Hippocampal formation (tissue), 2 donors: ENCODE measurements around the gene JAK2.
"Not testable (repeated sequence)": the region's sequence is repeated elsewhere in the genome, so short reads cannot be mapped to it uniquely, and the experiment has no call there.

Experiments used
- DNase-seq, 2 donors: peaks; one replicate each; lab custom pipeline; 2025; lab: John Stamatoyannopoulos, UW

The JAK2 gene

DNA sequence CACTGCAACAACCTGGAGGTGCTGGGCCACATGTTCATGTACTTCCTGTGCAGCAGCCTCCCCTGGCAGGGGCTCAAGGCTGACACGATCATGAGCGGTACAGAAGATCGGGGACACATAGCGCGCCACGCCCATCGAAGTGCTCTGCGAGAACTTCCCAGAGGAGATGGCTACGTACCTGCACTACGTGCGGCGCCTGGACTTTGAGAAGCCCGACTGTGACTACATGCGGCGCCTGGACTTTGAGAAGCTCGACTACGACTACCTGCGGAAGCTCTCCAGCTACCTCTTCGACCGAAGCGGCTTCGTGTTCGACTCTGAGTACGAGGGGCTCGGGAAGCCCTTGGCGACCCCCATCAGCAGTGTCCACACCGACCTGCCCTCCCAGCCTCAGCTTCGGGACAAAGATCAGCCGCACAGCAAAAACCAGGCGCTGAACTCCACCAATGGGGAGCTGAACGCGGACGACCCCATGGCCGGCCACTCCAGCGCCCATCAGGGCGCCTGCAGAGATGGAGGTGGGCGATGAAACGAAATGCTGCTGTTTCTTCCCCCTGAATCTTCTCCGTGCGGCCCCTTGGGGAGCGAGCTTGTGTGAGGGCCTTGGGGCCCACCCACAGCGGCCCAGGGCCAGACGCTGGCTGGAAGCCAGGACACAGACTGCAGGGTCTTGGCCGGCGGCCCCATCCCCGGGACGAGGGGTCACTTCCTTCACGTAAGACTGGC, 56.5 kb downstream of the JAK2 start:
- no peak for DNase-seq

DNA sequence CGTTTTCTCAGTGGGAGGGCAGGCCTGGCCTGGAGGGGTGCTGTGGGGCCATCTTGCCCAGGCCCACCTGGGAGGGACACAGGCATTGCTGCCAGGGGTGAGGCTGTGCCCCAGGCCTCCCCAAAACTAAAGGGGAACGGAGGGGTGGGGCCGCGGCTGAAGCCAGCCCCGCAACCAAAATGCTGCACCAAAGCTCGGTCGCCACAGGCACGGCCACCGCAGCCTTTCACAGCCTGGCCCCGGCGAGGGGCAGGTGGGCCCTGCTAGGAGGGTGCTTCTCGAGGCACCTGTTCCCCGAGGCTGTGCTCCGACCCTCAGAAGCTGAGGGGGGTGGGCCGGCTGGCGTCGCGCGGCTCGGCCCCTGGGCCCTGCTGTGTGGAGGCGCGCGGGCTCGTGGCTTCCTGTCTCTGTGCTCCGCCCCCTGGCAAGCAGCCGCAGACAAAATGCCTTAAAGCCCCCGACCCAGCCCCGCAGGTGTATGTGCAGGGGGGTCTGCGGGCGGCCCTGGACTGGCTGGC, 57.6 kb downstream of the JAK2 start:
- no peak for DNase-seq

DNA sequence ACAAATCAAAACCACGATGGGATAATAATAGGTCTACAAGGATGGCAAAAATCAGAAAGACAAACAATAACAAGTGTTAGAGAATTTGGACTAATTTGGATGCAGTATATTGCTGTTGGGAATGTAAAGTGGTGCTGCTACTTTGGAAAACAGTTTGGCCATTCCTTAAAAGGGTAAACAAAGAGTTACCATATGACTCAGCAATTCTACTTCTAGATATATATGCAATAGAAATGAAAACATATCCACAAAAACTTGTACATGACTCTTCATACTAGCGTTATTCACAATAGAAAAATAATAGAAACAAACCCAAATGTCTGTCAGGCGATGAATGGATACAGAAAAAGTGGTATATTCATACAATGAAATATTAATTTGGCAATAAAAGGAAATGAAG, 58.3 kb downstream of the JAK2 start:
- no peak for DNase-seq

DNA sequence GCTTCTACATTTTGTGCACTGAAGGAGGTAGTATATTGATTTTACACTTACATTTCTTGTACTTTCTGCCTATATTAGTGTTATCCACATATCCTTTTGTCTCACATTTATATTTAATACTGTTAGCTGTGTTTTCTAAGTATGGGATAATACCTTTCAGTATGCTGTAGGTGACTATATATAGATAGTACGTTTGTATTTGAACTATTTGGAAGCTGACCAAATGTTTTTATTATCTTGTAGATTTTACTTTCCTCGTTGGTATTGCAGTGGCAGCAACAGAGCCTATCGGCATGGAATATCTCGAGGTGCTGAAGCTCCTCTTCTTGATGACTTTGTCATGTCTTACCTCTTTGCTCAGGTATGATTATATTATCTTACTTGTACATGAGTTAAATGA, 59.1 kb downstream of the JAK2 start:
- no peak for DNase-seq

DNA sequence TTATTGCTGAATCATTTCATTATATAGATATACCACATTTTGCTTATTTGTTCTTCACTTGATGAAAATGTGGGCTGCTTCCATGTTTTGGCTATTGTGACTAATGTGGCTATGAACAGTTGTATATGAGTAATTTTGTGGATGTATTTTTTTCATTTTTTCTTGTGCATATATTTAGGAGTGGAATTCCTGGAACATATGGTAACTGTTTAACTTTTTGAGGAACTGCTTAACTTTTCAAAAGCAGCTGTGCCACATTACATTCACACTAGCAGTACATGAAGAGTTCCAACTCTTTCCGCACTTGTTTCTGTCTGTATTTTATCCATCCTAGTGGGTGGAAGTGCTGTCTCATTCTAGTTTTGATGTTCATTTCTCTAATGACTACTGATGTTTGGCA, 67.8 kb downstream of the JAK2 start:
- no peak for DNase-seq

DNA sequence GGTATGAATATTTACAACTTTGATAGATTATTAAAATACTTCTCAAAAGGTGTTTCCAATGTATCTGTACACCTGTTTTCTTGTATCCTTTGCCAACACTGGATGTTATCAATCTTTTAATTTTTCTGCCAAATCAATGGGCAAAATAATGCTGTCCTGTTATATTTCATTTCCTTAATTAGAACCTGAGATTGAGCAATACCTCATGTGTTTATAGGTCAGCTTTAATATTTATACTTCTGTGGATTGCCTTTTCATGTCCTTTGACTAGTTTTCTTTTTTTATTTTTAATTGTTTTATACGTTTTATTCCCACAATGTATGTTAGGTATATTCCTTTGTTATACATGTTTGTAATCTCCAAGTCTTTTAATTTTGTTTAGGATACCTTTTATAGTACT, 77.6 kb downstream of the JAK2 start:
- DNase-seq = no peak

DNA sequence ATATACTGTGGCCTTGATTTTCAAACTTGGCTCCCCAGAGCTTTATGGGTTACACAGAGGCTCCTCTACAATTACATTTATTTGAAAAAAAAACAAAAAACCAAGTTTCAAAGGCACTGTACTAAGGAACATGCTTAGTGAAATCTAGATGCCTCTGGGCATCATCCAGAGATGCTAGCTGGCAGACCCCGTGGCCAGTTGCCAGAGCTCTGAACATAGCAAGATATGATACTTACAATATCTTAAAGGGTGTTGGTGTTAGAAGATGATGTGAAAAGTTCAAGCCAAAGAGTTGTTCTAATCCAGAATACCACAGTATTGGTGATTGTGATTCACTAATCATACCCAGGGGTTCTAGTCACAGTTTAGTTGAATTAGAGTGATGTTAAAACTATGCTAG, 87.8 kb downstream of the JAK2 start:
- DNase-seq = no peak

DNA sequence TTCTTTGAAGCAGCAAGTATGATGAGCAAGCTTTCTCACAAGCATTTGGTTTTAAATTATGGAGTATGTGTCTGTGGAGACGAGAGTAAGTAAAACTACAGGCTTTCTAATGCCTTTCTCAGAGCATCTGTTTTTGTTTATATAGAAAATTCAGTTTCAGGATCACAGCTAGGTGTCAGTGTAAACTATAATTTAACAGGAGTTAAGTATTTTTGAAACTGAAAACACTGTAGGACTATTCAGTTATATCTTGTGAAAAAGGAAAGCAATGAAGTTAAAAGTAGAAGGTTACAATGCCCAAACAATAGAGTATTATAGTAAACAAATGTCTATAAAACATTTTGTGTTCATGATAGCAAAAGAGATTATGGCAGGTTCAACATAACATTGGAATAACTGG, 88.6 kb downstream of the JAK2 start:
- DNase-seq = no peak

DNA sequence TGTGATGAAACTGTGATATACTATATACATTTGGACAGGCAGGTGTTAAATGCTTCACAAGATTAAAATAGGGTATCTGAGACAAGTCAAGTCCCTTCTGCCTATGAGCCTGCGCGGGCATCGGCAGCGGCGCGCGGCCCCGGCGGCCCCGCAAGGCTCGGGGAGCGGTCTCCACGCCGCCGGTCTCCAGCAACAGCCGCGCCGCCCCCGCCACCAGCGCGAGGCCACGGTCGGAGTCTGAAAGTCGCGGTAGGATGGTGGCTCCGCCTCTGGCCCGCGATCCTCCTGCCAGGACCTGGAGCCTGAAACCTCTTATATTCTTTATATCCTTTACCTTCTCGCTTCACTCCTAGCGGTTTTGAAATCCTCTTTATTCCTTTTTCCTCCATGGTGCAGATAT, 100.9 kb downstream of the JAK2 start:
- no peak for DNase-seq

DNA sequence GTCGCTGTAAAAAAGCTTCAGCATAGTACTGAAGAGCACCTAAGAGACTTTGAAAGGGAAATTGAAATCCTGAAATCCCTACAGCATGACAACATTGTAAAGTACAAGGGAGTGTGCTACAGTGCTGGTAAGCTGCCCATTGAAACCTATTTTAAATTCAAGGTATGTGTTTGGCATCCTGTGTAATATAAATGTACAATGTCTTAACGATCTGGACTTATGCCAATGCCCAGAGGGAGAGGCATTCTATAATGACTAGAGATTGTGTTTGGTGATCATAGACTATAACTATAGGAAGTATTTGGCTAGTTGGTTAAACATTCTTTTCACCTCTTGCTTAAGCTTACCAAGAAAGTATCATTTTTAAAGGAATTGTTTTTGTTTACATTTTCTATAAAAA, 104.7 kb downstream of the JAK2 start:
- DNase-seq = no peak

DNA sequence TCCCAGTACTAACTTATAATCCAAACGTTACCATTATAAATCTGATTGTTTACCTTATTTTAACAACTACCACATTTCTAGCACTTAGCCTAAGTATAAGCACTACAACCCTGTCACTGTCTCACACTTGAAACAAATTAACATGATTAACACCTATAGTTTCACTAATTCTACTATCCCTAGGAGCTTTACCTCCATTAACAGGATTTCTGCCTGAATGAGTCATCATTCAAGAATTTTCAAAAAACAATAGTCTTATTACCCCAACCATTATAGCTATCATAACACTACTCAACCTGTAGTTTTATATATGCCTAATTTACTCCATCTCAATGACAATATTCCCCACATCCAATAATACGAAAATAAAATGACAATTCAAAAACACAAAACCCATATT, 110.7 kb downstream of the JAK2 start:
- DNase-seq = no peak

DNA sequence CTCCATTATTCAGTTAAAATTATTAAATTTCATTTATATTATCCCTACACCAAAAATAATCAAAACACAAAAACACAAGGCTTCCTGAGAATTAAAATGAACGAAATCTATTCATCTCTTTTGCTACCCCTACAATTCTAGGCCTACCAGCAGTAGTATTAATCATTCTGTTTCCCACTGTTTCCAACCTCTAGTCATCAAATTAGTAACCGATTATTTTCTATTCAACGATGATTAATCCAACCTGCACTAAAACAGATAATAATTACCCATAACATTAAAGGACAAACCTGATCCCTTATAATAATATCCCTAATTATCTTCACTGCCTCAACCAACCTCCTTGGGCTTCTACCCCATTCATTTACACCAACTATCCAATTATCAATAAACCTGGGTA, 114.4 kb downstream of the JAK2 start:
- no peak for DNase-seq

DNA sequence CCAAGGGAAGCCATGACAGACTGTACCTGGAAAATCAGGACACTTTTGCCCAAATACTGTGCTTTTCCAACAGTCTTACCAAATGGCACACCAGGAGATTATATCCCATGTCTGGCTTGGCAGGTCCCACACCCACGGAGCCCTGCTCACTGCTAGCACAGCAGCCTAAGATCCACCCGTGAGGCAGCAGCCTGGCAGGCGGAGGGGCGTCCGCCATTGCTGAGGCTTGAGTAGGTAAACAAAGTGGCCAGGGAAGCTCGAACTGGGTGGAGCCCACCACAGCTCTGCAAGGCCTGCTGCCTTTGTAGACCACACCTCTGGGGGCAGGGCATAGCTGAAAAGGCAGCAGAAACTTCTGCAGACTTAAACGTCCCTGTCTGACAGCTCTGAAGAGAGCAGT, 116.1 kb downstream of the JAK2 start:
- DNase-seq = not testable (repeated sequence)

DNA sequence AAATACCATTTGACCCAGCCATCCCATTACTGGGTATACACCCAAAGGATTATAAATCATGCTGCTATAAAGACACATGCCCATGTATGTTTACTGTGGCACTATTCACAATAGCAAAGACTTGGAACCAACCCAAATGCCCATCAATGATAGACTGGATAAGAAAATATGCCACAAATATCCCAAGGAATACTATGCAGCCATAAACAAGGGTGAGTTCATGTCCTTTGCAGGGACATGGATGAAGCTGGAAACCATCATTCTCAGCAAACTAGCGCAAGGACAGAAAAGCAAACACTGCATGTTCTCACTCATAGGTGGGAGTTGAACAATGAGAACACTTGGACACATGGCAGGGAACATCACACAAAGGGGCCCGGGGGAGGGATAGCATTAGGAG, 121.4 kb downstream of the JAK2 start:
- DNase-seq = not testable (repeated sequence)

DNA sequence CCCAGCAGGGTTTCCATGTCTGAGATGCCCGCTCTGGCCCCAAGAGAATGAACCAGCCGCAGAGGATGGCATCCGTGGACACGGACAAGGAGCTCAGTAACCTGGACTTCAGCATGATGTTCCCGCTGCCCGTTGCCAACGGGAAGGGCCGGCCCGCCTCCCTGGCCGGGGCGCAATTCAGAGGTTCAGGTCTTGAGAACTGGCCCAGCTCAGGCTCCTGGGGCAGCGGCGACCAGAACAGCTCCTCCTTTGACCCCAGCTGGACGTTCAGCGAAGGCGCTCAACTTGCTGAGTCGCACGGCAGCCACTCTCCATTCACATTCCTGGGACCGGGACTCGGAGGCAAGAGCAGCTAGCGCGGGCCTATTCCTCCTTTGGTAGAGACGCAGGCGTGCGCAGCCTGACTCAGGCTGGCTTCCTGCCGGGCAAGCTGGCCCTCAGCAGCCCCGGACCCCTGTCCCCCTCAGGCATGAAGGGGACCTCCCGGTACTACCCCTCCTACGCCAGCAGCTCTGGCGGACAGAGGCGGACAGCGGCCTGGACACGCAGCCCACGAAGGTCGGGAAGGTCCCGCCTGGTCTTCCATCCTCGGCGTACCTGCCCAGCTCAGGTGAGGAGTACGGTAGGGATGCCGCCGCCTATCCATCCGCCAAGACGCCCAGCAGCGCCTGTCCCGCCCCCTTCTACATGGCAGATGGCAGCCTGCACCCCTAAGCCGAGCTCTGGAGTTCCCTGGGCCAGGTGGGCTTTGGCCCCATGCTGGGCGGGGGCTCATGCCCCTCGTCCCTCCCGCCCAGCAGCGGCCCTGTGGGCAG, 126.0 kb downstream of the JAK2 start:
- no peak for DNase-seq

DNA sequence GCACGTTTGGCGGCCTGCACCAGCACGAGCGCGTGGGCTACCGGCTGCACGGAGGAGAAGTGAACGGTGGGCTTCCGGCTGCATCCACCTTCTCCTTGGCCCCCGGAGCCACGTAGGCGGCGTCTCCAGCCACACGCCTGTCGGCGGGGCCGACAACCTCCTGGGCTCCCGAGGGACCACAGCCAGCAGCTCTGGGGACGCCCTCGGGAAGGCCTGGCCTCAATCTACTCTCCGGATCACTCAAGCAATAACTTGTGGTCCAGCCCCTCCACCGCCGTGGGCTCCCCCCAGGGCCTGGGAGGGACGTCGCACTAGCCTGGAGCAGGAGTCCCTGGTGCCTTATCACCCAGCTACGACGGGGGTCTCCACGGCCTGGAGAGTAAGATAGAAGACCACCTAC, 126.6 kb downstream of the JAK2 start:
- DNase-seq = no peak

DNA sequence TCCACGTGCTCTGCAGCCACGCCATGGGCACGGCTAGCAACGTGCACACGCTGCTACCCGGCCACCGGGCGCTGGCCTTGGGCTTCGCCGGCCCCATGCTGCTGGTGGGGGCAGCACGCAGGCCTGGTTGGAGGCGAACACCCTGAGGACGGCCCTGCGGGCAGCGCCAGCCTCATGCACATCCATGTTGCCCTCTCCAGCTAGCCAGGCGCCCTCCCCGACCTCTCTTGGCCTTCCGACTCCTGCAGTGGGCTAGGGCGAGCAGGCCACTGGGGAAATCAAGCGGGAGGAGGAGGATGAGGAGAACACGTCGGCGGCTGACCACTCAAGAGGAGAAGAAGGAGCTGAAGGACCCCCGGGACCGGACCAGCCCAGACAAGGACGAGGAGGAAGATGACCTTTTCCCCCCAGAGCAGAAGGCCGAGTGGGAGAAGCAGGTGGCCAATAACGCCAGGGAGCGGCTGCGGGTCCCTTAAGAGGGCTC, 127.1 kb downstream of the JAK2 start:
- DNase-seq = no peak

DNA sequence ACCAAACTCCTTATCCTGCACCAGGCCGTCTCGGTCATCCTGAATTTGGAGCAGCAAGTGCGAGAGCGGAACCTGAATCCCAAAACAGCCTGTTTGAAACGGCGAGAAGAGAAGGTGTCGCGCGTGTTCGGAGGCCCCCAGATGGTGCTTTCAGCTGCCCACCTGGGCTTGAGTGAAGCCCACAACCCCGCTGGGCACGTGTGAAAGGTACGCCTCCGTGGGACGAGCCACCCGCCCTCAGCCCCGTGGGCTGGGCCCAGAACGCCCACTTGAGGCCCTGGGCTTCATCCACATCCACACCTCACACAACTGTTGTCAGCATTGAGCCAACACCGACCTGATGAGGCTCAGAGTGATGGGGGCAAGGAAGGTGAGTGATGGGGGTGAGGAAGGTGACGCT, 127.6 kb downstream of the JAK2 start:
- no peak for DNase-seq

DNA sequence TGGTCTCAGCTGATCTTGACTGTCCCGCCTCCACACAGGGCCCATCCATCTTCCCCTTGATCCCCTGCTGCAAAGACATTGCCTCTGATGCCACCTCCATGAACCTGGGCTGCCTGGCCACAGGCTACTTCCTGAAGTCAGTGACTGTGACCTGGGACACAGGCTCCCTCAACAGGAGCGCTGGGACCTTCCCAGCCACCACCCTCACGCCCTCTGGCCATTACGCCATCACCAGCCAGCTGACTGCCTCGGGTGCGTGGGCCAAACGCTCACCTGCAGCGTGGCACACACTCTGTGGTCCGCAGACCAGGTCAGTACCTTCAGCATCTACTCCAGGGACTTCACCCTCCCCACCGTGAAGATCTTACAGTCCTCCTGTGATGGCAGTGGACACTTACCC, 128.5 kb downstream of the JAK2 start:
- no peak for DNase-seq

DNA sequence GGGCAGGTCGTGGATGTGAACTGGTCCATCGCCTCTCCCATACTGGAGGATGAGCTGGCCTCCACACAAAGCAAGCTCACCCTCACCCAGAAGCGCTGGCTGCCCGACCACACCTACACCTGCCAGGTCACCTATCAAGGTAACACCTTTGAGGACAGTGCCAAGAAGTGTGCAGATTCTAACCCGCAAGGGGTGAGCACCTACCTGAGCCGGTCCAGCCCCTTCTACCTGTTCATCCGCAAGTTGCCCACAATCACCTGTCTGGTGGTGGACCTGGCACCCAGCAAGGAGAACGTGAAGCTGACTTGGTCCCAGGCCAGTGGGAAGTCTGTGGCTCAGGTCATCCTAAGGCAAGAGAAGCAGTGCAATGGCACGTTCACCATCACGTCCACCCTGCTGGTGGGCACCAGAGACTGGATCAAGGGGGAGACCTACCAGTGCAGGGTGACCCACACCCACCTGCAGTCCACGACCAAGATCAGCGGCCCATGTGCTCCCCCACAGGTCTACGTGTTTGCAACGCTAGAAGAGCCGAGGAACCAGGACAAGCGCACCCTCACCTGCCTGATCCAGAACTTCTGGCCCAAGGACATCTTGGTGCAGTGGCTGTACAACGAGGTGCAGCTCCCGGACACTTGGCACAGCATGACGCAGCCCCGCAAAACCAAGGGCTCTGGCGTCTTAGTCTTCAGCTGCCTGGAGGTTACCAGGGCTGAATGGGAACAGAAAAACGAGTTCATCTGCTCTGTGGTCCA, 129.1 kb downstream of the JAK2 start:
- DNase-seq = no peak

DNA sequence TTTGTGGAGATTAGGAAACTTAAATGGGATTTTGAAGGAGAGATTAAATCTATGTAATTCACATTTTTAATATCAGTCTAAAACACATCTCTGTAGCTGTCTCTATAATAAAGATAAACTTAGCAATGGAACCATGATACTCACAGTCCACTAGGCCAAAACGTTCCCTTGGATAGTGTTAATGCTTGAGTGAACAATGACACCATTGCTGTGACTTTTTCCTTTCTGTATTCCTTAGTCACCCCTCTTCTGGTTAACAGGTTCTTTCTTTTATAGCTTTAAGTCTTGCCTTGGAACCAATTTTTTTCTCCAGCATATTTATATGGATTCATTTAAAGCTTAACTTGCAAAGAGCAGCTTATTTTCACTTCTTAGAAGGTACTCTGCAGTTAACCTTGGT, 137.0 kb downstream of the JAK2 start:
- no peak for DNase-seq

DNA sequence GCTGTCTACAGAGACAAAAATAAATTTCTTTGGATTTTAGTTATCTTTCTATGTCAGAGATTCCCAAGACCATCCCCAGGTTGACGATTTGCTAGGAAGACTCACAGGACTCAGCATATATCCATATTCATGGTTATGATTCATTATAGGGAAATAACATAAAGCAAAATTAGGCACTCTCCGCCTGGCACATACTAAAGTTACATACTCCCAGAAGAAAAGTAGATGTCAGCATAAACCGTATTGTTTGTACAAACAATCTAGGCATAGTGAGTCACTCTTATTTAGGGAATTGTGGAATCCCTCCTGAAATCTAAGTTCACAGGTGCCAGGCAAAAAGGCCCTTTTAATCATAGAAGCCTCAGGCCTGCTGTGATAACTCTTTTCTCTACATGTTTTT, 137.4 kb downstream of the JAK2 start:
- DNase-seq = no peak

DNA sequence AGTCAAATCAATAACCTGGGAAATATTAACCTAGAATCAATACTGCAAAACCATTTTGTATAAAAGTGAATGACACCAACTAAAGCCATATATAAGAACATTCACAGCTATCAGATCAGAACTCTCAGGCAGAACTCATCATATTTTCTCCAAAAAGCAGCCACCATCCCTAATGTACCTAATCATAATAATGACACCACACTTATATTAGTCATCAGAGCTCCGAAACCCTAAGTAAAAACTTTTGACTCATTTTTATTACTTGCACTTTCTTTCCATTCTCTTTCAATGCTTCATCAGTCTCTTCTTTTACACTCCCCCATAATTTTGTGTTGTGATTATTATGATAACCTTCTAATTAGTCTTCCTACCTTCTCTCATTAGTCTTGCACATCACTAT, 155.1 kb downstream of the JAK2 start:
- no peak for DNase-seq
